NCI-H82 treated with DMSO at 0.1 percent for 48 hours (cell line): ENCODE results near the gene MDM4.
A peak's percentile ranks its signal among the peaks of the same experiment; 100 is the strongest.

Source experiments
- DNase-seq: peaks from one replicate; lab custom pipeline; 2025; ENCODE audit not compliant: unreplicated experiment; lab: John Stamatoyannopoulos, UW

The MDM4 gene

DNA sequence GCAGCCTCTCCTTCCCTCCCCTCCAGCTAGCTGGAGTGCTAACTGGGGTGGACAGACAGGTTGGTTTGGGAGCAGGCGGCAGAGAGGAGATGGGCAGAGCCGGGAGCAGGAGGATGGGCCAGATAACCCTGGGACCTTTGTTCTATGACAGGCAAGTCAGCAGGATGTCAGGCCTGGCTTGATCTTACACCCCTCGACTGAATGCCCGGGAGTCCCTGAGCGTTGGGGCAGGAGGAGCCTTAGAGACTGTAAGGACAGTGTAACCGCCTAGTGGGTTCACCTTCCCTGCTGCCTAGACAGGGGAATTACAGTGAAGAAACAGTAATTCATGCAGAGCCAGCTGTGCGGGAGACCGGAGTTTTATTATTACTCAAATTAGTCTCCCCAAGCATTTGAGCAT, 60.2 kb downstream of the MDM4 start:
- DNase-seq: no peak

- DNase-seq: no peak
Measured at GRCh38 chr1:204577794-204578478, 61.7 kb downstream of the MDM4 start.

- DNase-seq: peak; percentile 62
Measured at GRCh38 chr1:204578867-204579664, 62.9 kb downstream of the MDM4 start.

- peak; percentile 98 for DNase-seq
Measured at GRCh38 chr1:204579681-204580080, 63.5 kb downstream of the MDM4 start.

- DNase-seq: no peak
Measured at GRCh38 chr1:204580862-204581261, 64.7 kb downstream of the MDM4 start.

- no peak for DNase-seq
Measured at GRCh38 chr1:204581759-204582158, 65.6 kb downstream of the MDM4 start.

GRCh38 chr1:204583909-204584632, 67.9 kb downstream of the MDM4 start:
- DNase-seq: no peak

DNA sequence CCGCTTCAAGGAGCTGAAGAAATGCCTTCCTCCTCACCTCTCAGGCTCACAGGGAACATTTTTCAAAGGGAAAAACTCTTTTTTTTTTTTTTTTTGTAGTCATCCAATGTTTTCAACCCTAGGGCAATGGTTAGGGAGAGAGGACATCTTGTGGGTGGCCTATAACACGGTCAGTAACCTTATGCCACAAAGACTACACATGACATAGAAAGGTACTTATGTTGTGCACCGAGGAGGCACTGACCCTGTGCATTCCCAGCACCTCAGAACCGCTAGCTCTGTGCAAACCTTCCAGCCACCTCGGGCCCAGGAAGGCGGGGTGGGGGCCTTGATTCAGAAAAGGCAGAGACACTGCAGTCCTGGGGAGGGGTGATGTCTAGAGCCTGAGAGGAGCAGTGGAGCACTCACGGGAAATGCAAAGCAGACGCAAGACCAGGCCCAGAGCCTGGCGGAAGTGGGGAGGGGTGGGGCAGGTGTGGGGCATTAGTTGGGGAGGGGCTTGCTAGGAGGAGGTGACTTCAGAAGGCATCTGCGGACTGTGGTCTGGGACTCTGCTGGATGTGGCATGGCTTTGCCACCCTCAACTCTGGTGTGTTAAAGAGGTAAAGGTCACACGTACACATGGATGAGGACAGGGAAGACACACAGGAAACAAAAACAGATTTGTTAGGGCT, 68.6 kb downstream of the MDM4 start:
- no peak for DNase-seq

DNA sequence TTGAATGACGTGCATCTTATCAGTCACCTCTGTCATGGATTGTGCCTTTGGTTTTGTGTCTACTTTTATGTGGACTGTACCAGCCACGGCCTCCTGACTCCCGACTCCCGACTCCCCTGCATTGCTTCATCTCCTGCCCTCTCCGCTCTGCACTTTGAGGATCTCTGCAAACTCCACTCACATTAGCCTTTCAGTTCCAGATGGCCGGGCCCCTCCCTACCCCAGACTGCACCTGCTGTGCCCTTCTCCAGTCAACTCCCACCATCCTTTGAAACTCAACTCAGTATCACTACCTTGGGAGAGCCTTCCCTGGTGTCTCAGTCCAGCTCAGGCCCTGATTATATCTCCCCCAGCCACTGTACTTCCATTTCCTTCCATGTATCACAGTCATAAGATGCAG, 71.4 kb downstream of the MDM4 start:
- peak; percentile 30 for DNase-seq

DNA sequence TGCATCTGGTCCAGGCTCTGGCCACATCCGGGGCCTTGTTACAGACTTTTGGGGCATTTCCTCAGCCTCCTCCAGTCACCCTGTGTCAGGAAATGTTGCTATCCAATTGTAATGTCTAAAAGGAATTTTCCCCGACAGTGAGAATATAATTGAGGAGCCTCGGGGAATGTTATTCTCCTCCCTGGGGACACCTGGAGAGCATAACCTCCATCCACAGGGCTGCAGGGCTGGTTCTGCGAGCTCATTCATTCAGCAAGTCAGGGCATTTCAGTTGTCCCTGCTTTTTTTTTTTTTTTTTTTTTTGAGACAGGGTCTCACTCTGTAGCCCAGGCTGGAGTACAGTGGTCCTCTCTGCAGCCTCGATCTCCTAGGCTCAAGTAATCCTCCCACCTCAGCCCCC, 72.6 kb downstream of the MDM4 start:
- no peak for DNase-seq

DNA sequence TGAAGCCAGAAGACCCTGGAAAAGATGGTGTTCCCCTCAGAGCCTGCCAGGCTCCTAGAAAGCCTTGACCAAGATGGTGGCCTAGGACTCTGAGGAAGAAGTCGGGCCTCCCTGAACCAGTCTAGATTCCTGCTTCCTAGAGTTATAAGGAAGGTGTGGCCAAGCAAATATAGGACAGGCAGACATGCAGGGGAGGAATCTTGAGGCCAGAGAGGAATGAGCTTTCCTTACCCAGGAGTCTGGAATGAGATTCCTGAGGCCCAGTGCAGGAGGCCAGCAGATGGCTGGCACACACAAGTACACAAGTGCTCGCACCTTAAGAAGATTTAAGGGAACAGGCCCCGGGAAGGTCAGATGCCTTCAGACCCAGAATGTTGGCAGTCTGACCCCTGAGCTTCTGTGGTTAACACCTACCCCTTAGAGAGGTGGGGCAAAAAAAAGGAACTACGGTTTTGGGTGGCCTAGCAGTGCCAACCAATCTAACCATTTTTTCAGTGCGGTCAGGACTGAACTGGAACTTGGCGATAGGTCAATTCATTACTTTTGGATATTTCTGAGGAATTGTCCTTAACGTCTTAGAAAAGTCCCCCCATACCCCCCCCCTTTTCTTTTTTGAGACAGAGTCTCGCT, 73.3 kb downstream of the MDM4 start:
- DNase-seq: peak; percentile 56

- no peak for DNase-seq
Measured at GRCh38 chr1:204591473-204592090, 75.4 kb downstream of the MDM4 start.

- peak; percentile 92 for DNase-seq
Measured at GRCh38 chr1:204592246-204592948, 76.2 kb downstream of the MDM4 start.

DNA sequence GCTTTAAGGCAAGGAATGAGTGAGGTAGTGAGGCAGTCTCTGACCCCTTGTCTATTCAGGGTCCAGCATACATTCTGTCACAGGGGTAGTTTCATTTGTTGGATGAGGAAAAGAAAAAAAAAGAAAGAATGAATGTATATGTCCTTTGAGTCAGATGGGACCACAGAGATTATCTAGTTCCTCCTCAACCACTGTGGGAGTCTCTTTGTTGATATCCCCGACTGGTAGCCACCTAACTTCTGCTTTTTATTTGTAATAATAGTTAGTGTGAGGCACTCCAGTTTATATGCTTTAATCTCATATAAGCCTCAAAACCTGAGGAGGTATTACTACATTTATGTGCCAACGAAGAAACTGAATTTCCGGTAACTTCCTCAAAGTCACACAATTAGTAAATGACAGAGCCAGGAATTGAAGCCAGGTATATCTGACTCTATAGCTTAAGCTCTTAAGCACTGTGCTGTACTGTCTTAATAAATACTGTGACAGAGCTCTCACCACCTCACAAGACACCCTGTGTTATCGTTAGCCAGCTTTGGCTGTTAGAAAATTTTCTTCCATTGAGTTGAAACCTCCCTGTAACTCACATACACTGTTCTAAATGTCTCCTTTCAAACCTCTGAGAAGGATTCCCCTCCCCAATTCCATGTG, 82.2 kb downstream of the MDM4 start:
- no peak for DNase-seq

DNA sequence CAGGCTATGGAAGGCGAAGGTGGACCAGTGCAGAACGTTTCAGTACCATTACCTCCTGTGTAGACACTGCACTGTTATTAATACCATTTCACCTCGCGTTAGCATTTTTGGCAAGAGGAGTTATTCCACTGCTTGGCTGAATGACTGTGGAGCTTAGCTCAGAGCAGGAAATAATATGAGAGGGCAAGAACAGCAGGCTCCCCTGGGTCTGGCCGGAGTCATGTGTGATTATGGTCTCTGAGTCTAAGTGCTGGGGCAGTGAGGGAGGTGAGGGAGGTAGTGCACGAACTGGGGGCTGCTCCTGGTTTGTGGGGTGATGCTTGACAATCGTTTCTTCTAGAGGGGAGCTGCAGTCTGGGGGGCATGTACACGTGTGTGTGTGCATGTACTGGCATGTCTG, 82.9 kb downstream of the MDM4 start:
- no peak for DNase-seq

DNA sequence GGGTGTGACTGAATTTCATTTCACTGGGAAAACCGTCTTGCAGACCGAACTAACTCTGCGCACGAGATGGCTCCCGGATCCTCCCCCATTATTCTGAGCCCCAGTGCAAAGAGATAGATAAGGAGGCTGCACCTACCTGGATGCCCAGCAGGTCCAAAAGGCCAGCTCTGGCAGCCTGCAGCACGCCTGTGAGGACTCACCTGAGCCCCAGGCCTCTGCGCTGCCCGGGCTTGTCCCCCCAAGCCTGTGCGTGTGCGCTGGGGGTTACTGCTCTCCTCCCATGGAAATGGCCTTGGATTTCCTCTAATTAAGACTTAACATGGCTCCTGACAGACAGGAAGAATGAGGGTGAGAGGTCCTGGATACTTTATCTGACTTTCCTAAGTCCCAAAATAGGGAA, 83.4 kb downstream of the MDM4 start:
- no peak for DNase-seq

GRCh38 chr1:204600203-204600602, 84.0 kb downstream of the MDM4 start:
- DNase-seq: no peak

- no peak for DNase-seq
Measured at GRCh38 chr1:204600968-204601367, 84.8 kb downstream of the MDM4 start.

GRCh38 chr1:204602111-204602579, 85.9 kb downstream of the MDM4 start:
- no peak for DNase-seq
